ENCODE measurements around the gene CXCL12.

The CXCL12 gene

GRCh38 chr10:44382131-44382858, 2.6 kb downstream of the CXCL12 start:
- H3K4me3 Mint-ChIP-seq = peak overlapping the region; percentile 94 to 96 (median 96)
- peaks cover 41% of the 10 kb centered on the region for H3K27me3 Mint-ChIP-seq (ENCODE audit: low read depth)
- H3K36me3 Mint-ChIP-seq (ENCODE audit: low read depth) = peaks cover 54% of the 10 kb centered on the region
- peaks cover 47% of the 10 kb centered on the region for H3K4me1 Mint-ChIP-seq
- H3K9me3 Mint-ChIP-seq = no peaks in the 10 kb centered on the region
- no peak for TF ChIP-seq CTCF (IDR thresholded peaks at IDR 0.05; ENCODE audit: unreplicated experiment in 3 of 3)
- peak overlapping the region; percentile 69 to 90 (median 77) for H3K27ac Mint-ChIP-seq

- Mint-ChIP-seq H3K4me3 (peak overlapping the region; percentile 94 to 96 (median 96)), H3K27ac (peak overlapping the region in 2 of 3 experiments; percentile 11 to 60), H3K9me3 (no peaks in the 10 kb centered on the region), H3K4me1 (peaks cover 56% of the 10 kb centered on the region), H3K36me3 (ENCODE audit: low read depth) (peaks cover 62% of the 10 kb centered on the region), H3K27me3 (ENCODE audit: low read depth) (peaks cover 41% of the 10 kb centered on the region)
- TF ChIP-seq CTCF (IDR thresholded peaks at IDR 0.05; ENCODE audit: unreplicated experiment in 3 of 3) = no peak
Measured at GRCh38 chr10:44380829-44381600, 3.9 kb downstream of the CXCL12 start.

- peaks cover 32% of the 10 kb centered on the region for H3K27me3 Mint-ChIP-seq (ENCODE audit: low read depth)
Measured at GRCh38 chr10:44379907-44380306, 5.0 kb downstream of the CXCL12 start.

GRCh38 chr10:44378626-44379025, 6.3 kb downstream of the CXCL12 start:
- Mint-ChIP-seq H3K4me1 (peaks cover 60% of the 10 kb centered on the region), H3K27me3 (ENCODE audit: low read depth) (peaks cover 32% of the 10 kb centered on the region), H3K9me3 (no peaks in the 10 kb centered on the region), H3K4me3 (peak overlapping the region in 1 of 3 experiments; percentile 49), H3K36me3 (ENCODE audit: low read depth) (peaks cover 76% of the 10 kb centered on the region), H3K27ac (peak overlapping the region in 1 of 3 experiments; percentile 14)
- TF ChIP-seq CTCF (IDR thresholded peaks at IDR 0.05; ENCODE audit: unreplicated experiment in 3 of 3) = no peak

More at GRCh38 chr10:44379907-44380306, 5.0 kb downstream of the CXCL12 start:
- peak overlapping the region; percentile 94 to 96 (median 96) for H3K4me3 Mint-ChIP-seq
- no peak for TF ChIP-seq CTCF (IDR thresholded peaks at IDR 0.05; ENCODE audit: unreplicated experiment in 3 of 3)
- H3K4me1 Mint-ChIP-seq = peaks cover 58% of the 10 kb centered on the region
- H3K36me3 Mint-ChIP-seq (ENCODE audit: low read depth) = peaks cover 69% of the 10 kb centered on the region
- no peak overlapping the region for H3K27ac Mint-ChIP-seq
- no peaks in the 10 kb centered on the region for H3K9me3 Mint-ChIP-seq

GRCh38 chr10:44377651-44378310, 7.1 kb downstream of the CXCL12 start:
- no peak overlapping the region for H3K27ac Mint-ChIP-seq
- H3K27me3 Mint-ChIP-seq (ENCODE audit: low read depth) = peaks cover 31% of the 10 kb centered on the region
- H3K36me3 Mint-ChIP-seq (ENCODE audit: low read depth) = peaks cover 75% of the 10 kb centered on the region
- H3K9me3 Mint-ChIP-seq = no peaks in the 10 kb centered on the region
- H3K4me1 Mint-ChIP-seq = peaks cover 51% of the 10 kb centered on the region
- TF ChIP-seq CTCF (IDR thresholded peaks at IDR 0.05; ENCODE audit: unreplicated experiment in 3 of 3) = no peak
- H3K4me3 Mint-ChIP-seq = no peak overlapping the region
